K562 (cell line): Measurements from ENCODE around the gene MBOAT1. TPM values are rescaled to one million over a fixed set of nuclear protein-coding genes. Genes with fewer than 3 reads are reported as not detected.

Source experiments
- ATAC-seq: fragments of 200-7000 bp; cut with Tn5 transposase; 3 replicates; pipeline ENCODE4 v1.9.1; 2020; ENCODE audit warnings: moderate library complexity
- BruUV-seq: library from RNA; stranded (reverse); fragments of 400-500 nt; replicated peaks from 2 replicates; lab custom pipeline; 2021; lab: Mats Ljungman, UMichigan
- CTCF ChIA-PET: fragments of 300-600 bp; formaldehyde crosslinking; extraction: SDS; loops from one replicate; lab custom pipeline; 2021; ENCODE audit warnings: low intra/inter-chr PET ratio; lab: Yijun Ruan, JAX
- POLR2A ChIA-PET: fragments of 300-600, 350-650 bp; sonication (Branson Sonifier 250); formaldehyde crosslinking; extraction: SDS; loops from one replicate; lab custom pipeline; 2021; ENCODE audit warnings: antibody characterized with exemption, inconsistent platforms; lab: Yijun Ruan, JAX
- DNase-seq, 4 experiments: peaks; one replicate each; pipeline versions ENCODE4 v3.0.0 to v3.0.0-alpha.2; 2011 to 2018; ENCODE audit warnings: low spot score in 3 of 4, mixed read lengths in 3 of 4; ENCODE audit errors: extremely low read depth in 1 of 4
- FAIRE-seq: peaks from 2 replicates; lab custom pipeline; 2011; peaks lifted over from hg19 to GRCh38; lab: Jason Lieb, UNC
- H2AFZ ChIP-seq: 2 replicates; pipeline ENCODE4 v1.6.0; 2011; ENCODE audit warnings: low read depth, low read length, control low read depth, inconsistent platforms
- H3K27ac ChIP-seq: fragments of 200-600 bp; 3 replicates; pipeline ENCODE4 v1.8.0; 2011; ENCODE audit warnings: low read depth, mild to moderate bottlenecking, control low read depth, inconsistent platforms, low read length, moderate library complexity, mixed read lengths; ENCODE audit errors: extremely low read depth
- H3K27me3 ChIP-seq, 2 experiments: fragments of 300-600 bp in 1 of 2; 2 replicates in 1 of 2; 3 replicates in 1 of 2; pipeline versions ENCODE4 v1.6.0 to v1.8.0; 2011; ENCODE audit warnings: inconsistent platforms in 2 of 2, low read length in 2 of 2, mild to moderate bottlenecking in 1 of 2, mixed read lengths in 1 of 2, moderate library complexity in 1 of 2; ENCODE audit not compliant: control insufficient read depth in 2 of 2, insufficient read depth in 2 of 2
- H3K36me3 ChIP-seq: fragments of 300-600 bp; 3 replicates; pipeline ENCODE4 v1.8.0; 2011; ENCODE audit warnings: mild to moderate bottlenecking, low read length, inconsistent platforms; ENCODE audit not compliant: control insufficient read depth, insufficient read depth
- H3K4me1 ChIP-seq, 2 experiments: fragments of 200-600 bp in 1 of 2; replicated peaks in 1 of 2; 2 replicates in 1 of 2; 3 replicates in 1 of 2; pipeline versions ENCODE4 v1.5.1 to v1.8.0; 2011; ENCODE audit warnings: inconsistent platforms in 2 of 2, low read length in 2 of 2, mild to moderate bottlenecking in 1 of 2, mixed read lengths in 1 of 2, moderate library complexity in 1 of 2; ENCODE audit not compliant: control insufficient read depth in 2 of 2, insufficient read depth in 2 of 2
- H3K4me2 ChIP-seq: 2 replicates; pipeline ENCODE4 v1.6.1; 2011; ENCODE audit warnings: low read length, control low read depth, inconsistent platforms, mixed read lengths; ENCODE audit not compliant: insufficient read depth
- H3K4me3 ChIP-seq: fragments of 200-600 bp; sonication (generic), shearing (Covaris generic); 2 replicates; pipeline ENCODE4 v1.5.1; 2016; ENCODE audit warnings: control low read depth, inconsistent platforms
- H3K79me2 ChIP-seq: fragments of 200-600 bp; 3 replicates; pipeline ENCODE4 v1.8.0; 2011; ENCODE audit warnings: low read length, inconsistent platforms; ENCODE audit not compliant: control insufficient read depth, insufficient read depth
- H3K9ac ChIP-seq, 2 experiments: 2 replicates each; pipeline versions ENCODE4 v1.6.0 to v1.6.1; 2011; ENCODE audit warnings: low read depth in 2 of 2, low read length in 2 of 2, control low read depth in 1 of 2, inconsistent platforms in 1 of 2, mild to moderate bottlenecking in 1 of 2, mixed read lengths in 1 of 2; ENCODE audit not compliant: insufficient read depth in 1 of 2
- H3K9me1 ChIP-seq: one replicate; pipeline ENCODE4 v1.6.0; 2011; ENCODE audit warnings: inconsistent platforms, mild to moderate bottlenecking, low read length, moderate library complexity; ENCODE audit not compliant: control insufficient read depth, insufficient read depth
- H3K9me3 ChIP-seq: replicated peaks from 2 replicates; pipeline ENCODE4 v1.5.1; 2011; ENCODE audit warnings: low read depth, low read length, inconsistent platforms; ENCODE audit not compliant: control insufficient read depth, insufficient read depth
- H4K20me1 ChIP-seq: replicated peaks from 2 replicates; pipeline ENCODE4 v1.6.1; 2011; ENCODE audit warnings: low read length, inconsistent platforms, mixed read lengths; ENCODE audit not compliant: control insufficient read depth, insufficient read depth
- CEBPZ ChIP-seq: fragments of 150-350 bp; IDR thresholded peaks from 2 replicates; pipeline ENCODE4 v1.6.1; 2014; ENCODE audit warnings: low read depth, mild to moderate bottlenecking, low read length, borderline replicate concordance
- PKNOX1 ChIP-seq: fragments of 450-650 bp; IDR thresholded peaks from 2 replicates; pipeline ENCODE4 v1.6.1; 2016
- ZNF253 ChIP-seq: fragments of 250-450 bp; sonication (Bioruptor Pico); conservative IDR thresholded peaks from 2 replicates; pipeline ENCODE4 v1.6.1; 2021; ENCODE audit warnings: mild to moderate bottlenecking
- ZNF778 ChIP-seq: fragments of 450-650 bp; formaldehyde crosslinking; IDR thresholded peaks from 2 replicates; pipeline ENCODE4 v1.4.0; 2020; ENCODE audit warnings: mild to moderate bottlenecking, moderate library complexity
- WGBS: fragments of 100-300 bp; shearing (Covaris generic); methylation state at CpG from one replicate; pipeline ENCODE4 v1.1.6; 2016; ENCODE audit warnings: low coverage, mixed read lengths; ENCODE audit not compliant: insufficient coverage; ENCODE audit errors: missing lambda C conversion rate; 5-methylcytosine and 5-hydroxymethylcytosine counted together
- in situ Hi-C: fragments of 300-500 bp; cut with MboI; formaldehyde crosslinking; loops from 4 replicates; pipeline ENCODE4 v1.15.0; 2018; ENCODE audit warnings: inconsistent platforms, mixed read lengths
- intact Hi-C: fragments of 100-400 bp; cut with micrococcal nuclease; formaldehyde crosslinking; loops from 2 replicates; pipeline ENCODE4 v1.14.2; 2022
- polyA plus RNA-seq, 8 experiments: library from polyadenylated mRNA; depleted of rRNA in 4 of 8; stranded (reverse) in 5 of 8; unstranded in 3 of 8; fragments of >200 nt; fragmentation: Nextera tagmentation in 2 of 8; fragmentation: Illumina TruSeq in 1 of 8; extraction: Ambion mirVana in 2 of 8; extraction: Trizol in 1 of 8; gene quantifications; 2 replicates each; pipeline versions ENCODE4 v1.2.1 to v1.2.3, GENCODE V29; 2011 to 2014; ENCODE audit warnings: inconsistent platforms in 1 of 8, missing spikeins in 1 of 8
- total RNA-seq, 7 experiments: library from RNA; depleted of rRNA in 6 of 7; stranded (reverse); fragments of >200 nt in 6 of 7; fragmentation: Illumina TruSeq in 2 of 7; extraction: Trizol in 2 of 7; gene quantifications; 2 replicates each; pipeline versions ENCODE4 v1.2.1 to v1.2.3, GENCODE V29; 2011 to 2021; ENCODE audit warnings: low replicate concordance in 1 of 7

MBOAT1 gene
- total and polyA plus RNA-seq, 9 of the 15 experiments (the other 6 are each of a cell fraction or from before 2014, with no cell fraction given): 0.13 to 16.5 (median 10.3) TPM

GRCh38 chr6:20186981-20187380, 25.3 kb downstream of the MBOAT1 start:
- Histone ChIP-seq H3K27me3 (no peaks in the 10 kb centered on the region), H3K27ac (no peak overlapping the region), H3K9ac (no peak overlapping the region), H2AFZ (no peak overlapping the region), H4K20me1 (no peaks in the 10 kb centered on the region), H3K79me2 (no peaks in the 10 kb centered on the region), H3K9me1 (no peaks in the 10 kb centered on the region), H3K9me3 (no peaks in the 10 kb centered on the region), H3K4me2 (no peak overlapping the region), H3K4me1 (peaks cover under 1 to 10% of the 10 kb centered on the region in 2 experiments; a peak in 4 of 5 replicates), H3K4me3 (no peak overlapping the region), H3K36me3 (peaks cover 3% of the 10 kb centered on the region; the same call in 1 of the 3 replicates)
- intact Hi-C loops (no loop called here), in situ Hi-C loops (no loop called here)
- ATAC-seq (no peak), FAIRE-seq (no peak), DNase-seq (no peak)
- CTCF ChIA-PET: interaction anchor here (0.6 kb wide), 1 partner anchor 35 kb away, joined by 3 read pairs; no protein-coding TSS in a partner anchor
- 81% methylated on average over 5 of the region's 5 CpGs for WGBS
- no TSS peak for BruUV-seq
- TF ChIP-seq ZNF253 (CRISPR knock-in tag) (no peak), PKNOX1 (no peak), ZNF778 (CRISPR knock-in tag) (no peak), CEBPZ (no peak)
- POLR2A ChIA-PET: no interaction called here
